Measurements from ENCODE around the gene RNU2-63P.
"Not testable (repeated sequence)": the region's sequence is repeated elsewhere in the genome, so short reads cannot be mapped to it uniquely, and the experiment has no call there.

RNU2-63P gene

GRCh38 chr2:87981182-87981581, 35.2 kb downstream of the RNU2-63P start:
- not testable (repeated sequence) for DNase-seq (ENCODE audit: low read depth)

- DNase-seq (ENCODE audit: low read depth), result not testable (repeated sequence)
Observed at GRCh38 chr2:87972385-87972784, 44.0 kb downstream of the RNU2-63P start.
